ENCODE results near the gene PIK3R2.

PIK3R2 gene

DNA sequence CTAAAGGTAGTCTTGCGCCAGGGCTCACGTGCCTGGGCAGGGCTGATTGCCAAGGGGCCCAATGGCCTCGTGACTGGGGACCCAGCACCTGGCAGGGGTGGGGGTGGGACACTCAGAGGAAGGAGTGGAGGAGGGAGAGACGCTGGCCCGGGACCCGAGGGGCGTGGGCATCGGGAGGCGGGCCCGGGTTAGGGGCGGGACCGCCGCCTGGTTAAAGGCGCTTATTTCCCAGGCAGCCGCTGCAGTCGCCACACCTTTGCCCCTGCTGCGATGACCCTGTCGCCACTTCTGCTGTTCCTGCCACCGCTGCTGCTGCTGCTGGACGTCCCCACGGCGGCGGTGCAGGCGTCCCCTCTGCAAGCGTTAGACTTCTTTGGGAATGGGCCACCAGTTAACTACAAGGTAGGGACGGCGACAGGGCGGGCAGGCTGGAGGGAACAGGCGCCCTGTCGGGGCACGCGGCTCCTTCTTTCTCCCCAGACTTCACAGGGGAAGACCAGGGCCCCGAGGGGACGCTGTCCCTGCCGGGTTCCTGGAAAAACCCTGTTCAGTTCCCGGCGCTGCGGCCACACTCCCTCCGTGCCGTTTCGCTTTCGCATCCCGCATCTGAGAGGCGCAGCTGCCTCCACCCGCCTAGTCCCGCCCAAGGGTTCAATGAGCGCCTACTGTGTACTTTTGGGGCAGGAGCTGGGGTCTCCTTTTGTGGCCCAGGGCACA is 20.8 kb downstream of the PIK3R2 start, which contains the start of gene IFI30:
Gene IFI30, plus strand, starts transcription at position 242 of the 717 bp plus-strand sequence. Its CDS starts 29 bp downstream, at position 271.
- Histone ChIP-seq H3K4me3 (ENCODE audit: low read depth, low read length) (peak within 1 kb of the TSS; percentile 70), H3K9me3 (ENCODE audit: control insufficient read depth, insufficient read depth, low read length) (no peaks in the 10 kb centered on the region), H3K27ac (ENCODE audit: low read depth, low read length) (no peak within 1 kb of the TSS), H3K4me1 (ENCODE audit: control insufficient read depth, insufficient read depth, low read length) (no peaks in the 10 kb centered on the region; the same call in 1 of the 2 replicates), H3K36me3 (ENCODE audit: control insufficient read depth, insufficient read depth, low read length) (peaks cover 12% of the 10 kb centered on the region), H3K27me3 (ENCODE audit: control insufficient read depth, insufficient read depth, low read length) (peaks cover 17% of the 10 kb centered on the region), H3K9ac (ENCODE audit: low read depth, low read length) (no peak within 1 kb of the TSS)

DNA sequence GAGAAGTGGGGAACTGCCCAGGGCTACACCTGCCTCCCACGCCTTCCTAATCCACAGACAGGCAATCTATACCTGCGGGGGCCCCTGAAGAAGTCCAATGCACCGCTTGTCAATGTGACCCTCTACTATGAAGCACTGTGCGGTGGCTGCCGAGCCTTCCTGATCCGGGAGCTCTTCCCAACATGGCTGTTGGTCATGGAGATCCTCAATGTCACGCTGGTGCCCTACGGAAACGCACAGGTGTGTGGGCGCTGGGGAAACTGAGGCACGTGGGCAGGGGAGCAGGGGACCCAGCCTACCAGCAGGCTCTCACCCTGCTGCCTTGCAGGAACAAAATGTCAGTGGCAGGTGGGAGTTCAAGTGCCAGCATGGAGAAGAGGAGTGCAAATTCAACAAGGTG is 22.0 kb downstream of the PIK3R2 start:
- H3K36me3 ChIP-seq (ENCODE audit: control insufficient read depth, insufficient read depth, low read length) = peaks cover 4% of the 10 kb centered on the region; the same call in 1 of the 2 replicates
- H3K4me1 ChIP-seq (ENCODE audit: control insufficient read depth, insufficient read depth, low read length) = no peaks in the 10 kb centered on the region; the same call in 1 of the 2 replicates
- H3K27ac ChIP-seq (ENCODE audit: low read depth, low read length) = no peak overlapping the region
- H3K4me3 ChIP-seq (ENCODE audit: low read depth, low read length) = no peak overlapping the region
- H3K27me3 ChIP-seq (ENCODE audit: control insufficient read depth, insufficient read depth, low read length) = peaks cover 17% of the 10 kb centered on the region
- H3K9me3 ChIP-seq (ENCODE audit: control insufficient read depth, insufficient read depth, low read length) = no peaks in the 10 kb centered on the region
- no peak overlapping the region for H3K9ac ChIP-seq (ENCODE audit: low read depth, low read length)

GRCh38 chr19:18176367-18177310 is 23.7 kb downstream of the PIK3R2 start:
- Histone ChIP-seq H3K27me3 (ENCODE audit: control insufficient read depth, insufficient read depth, low read length) (peaks cover 17% of the 10 kb centered on the region), H3K27ac (ENCODE audit: low read depth, low read length) (no peak overlapping the region), H3K36me3 (ENCODE audit: control insufficient read depth, insufficient read depth, low read length) (no peaks in the 10 kb centered on the region), H3K9ac (ENCODE audit: low read depth, low read length) (no peak overlapping the region), H3K4me1 (ENCODE audit: control insufficient read depth, insufficient read depth, low read length) (no peaks in the 10 kb centered on the region; the same call in 1 of the 2 replicates), H3K9me3 (ENCODE audit: control insufficient read depth, insufficient read depth, low read length) (no peaks in the 10 kb centered on the region), H3K4me3 (ENCODE audit: low read depth, low read length) (no peak overlapping the region)

- Histone ChIP-seq H3K9me3 (ENCODE audit: control insufficient read depth, insufficient read depth, low read length) (no peaks in the 10 kb centered on the region), H3K27me3 (ENCODE audit: control insufficient read depth, insufficient read depth, low read length) (peaks cover 4% of the 10 kb centered on the region), H3K27ac (ENCODE audit: low read depth, low read length) (no peak overlapping the region), H3K4me3 (ENCODE audit: low read depth, low read length) (no peak overlapping the region), H3K9ac (ENCODE audit: low read depth, low read length) (no peak overlapping the region), H3K36me3 (ENCODE audit: control insufficient read depth, insufficient read depth, low read length) (no peaks in the 10 kb centered on the region), H3K4me1 (ENCODE audit: control insufficient read depth, insufficient read depth, low read length) (no peaks in the 10 kb centered on the region)
Measured at GRCh38 chr19:18179957-18180356, 27.0 kb downstream of the PIK3R2 start.

DNA sequence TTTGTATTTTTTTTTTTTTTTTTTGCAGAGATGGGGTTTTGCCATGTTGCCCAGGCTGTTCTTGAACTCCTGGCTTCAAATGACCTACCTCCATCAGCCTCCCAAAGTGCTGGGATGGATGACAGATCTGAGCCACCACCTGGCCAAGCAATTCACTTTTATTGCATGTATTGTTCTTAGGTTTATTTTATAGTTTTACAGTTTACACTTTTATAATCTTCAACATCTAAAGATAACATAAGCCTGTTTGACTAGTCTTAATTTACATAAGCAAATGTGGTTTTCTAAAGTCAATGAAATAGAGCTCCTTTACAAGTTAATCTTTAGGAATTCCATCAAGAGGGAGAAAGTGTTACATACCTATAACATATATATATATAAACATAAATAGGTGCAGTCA is 30.6 kb downstream of the PIK3R2 start:
- no peaks in the 10 kb centered on the region for H3K4me1 ChIP-seq (ENCODE audit: control insufficient read depth, insufficient read depth, low read length)
- no peaks in the 10 kb centered on the region for H3K36me3 ChIP-seq (ENCODE audit: control insufficient read depth, insufficient read depth, low read length)
- H3K9ac ChIP-seq (ENCODE audit: low read depth, low read length) = no peak overlapping the region
- H3K4me3 ChIP-seq (ENCODE audit: low read depth, low read length) = no peak overlapping the region
- H3K9me3 ChIP-seq (ENCODE audit: control insufficient read depth, insufficient read depth, low read length) = no peaks in the 10 kb centered on the region
- H3K27me3 ChIP-seq (ENCODE audit: control insufficient read depth, insufficient read depth, low read length) = no peaks in the 10 kb centered on the region
- H3K27ac ChIP-seq (ENCODE audit: low read depth, low read length) = no peak overlapping the region

GRCh38 chr19:18185538-18185937 is 32.6 kb downstream of the PIK3R2 start:
- H3K27ac ChIP-seq (ENCODE audit: low read depth, low read length) = peak overlapping the region; percentile 39
- H3K27me3 ChIP-seq (ENCODE audit: control insufficient read depth, insufficient read depth, low read length) = no peaks in the 10 kb centered on the region
- H3K9ac ChIP-seq (ENCODE audit: low read depth, low read length) = no peak overlapping the region
- no peaks in the 10 kb centered on the region for H3K36me3 ChIP-seq (ENCODE audit: control insufficient read depth, insufficient read depth, low read length)
- H3K9me3 ChIP-seq (ENCODE audit: control insufficient read depth, insufficient read depth, low read length) = no peaks in the 10 kb centered on the region
- H3K4me3 ChIP-seq (ENCODE audit: low read depth, low read length) = no peak overlapping the region
- no peaks in the 10 kb centered on the region for H3K4me1 ChIP-seq (ENCODE audit: control insufficient read depth, insufficient read depth, low read length)

DNA sequence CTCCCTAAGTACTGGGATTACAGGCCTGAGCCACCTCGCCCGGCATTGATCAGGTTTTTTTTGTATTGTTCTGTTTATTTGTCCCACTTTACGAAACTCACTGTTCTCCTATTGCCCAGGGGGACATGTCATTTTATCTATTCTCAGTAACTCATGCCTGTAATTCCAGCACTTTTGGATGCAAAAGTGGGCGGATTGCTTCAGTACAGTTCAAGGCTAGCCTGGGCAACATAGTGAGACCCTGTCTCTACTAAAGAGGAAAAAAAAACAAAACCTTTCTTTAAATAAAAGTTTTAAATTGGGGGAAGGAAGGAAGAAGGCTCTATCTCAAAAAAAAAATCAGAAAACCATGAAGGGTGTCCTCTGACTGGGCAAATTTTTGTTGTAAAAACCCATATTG is 37.3 kb downstream of the PIK3R2 start:
- no peaks in the 10 kb centered on the region for H3K27me3 ChIP-seq (ENCODE audit: control insufficient read depth, insufficient read depth, low read length)
- no peaks in the 10 kb centered on the region for H3K36me3 ChIP-seq (ENCODE audit: control insufficient read depth, insufficient read depth, low read length)
- no peaks in the 10 kb centered on the region for H3K9me3 ChIP-seq (ENCODE audit: control insufficient read depth, insufficient read depth, low read length)
- no peak overlapping the region for H3K9ac ChIP-seq (ENCODE audit: low read depth, low read length)
- H3K4me3 ChIP-seq (ENCODE audit: low read depth, low read length) = no peak overlapping the region
- H3K27ac ChIP-seq (ENCODE audit: low read depth, low read length) = no peak overlapping the region
- H3K4me1 ChIP-seq (ENCODE audit: control insufficient read depth, insufficient read depth, low read length) = peaks cover 10% of the 10 kb centered on the region; the same call in 1 of the 2 replicates

DNA sequence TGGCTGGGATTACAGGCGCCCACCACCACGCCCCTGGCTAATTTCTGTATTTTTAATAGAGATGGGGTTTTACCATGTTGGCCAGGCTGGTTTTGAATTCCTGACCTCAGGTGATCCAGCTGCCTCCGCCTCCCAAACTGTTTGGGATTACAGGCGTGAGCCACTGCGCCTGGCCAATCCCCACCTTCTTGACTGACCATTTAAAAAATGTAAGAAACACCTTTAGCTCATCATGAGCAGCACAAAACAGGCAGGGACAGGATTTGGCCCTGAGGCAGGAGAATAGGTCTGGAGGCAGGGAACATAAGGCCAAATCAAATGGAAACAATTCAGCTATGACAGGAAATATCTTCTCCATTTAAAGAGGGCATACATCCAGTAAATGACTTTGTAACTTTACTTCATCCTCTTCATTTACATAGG is 38.7 kb downstream of the PIK3R2 start:
- H3K27me3 ChIP-seq (ENCODE audit: control insufficient read depth, insufficient read depth, low read length) = no peaks in the 10 kb centered on the region
- no peak overlapping the region for H3K4me3 ChIP-seq (ENCODE audit: low read depth, low read length)
- H3K27ac ChIP-seq (ENCODE audit: low read depth, low read length) = no peak overlapping the region
- peaks cover 11% of the 10 kb centered on the region for H3K36me3 ChIP-seq (ENCODE audit: control insufficient read depth, insufficient read depth, low read length)
- no peak overlapping the region for H3K9ac ChIP-seq (ENCODE audit: low read depth, low read length)
- H3K4me1 ChIP-seq (ENCODE audit: control insufficient read depth, insufficient read depth, low read length) = peaks cover 10% of the 10 kb centered on the region; the same call in 1 of the 2 replicates
- H3K9me3 ChIP-seq (ENCODE audit: control insufficient read depth, insufficient read depth, low read length) = no peaks in the 10 kb centered on the region

DNA sequence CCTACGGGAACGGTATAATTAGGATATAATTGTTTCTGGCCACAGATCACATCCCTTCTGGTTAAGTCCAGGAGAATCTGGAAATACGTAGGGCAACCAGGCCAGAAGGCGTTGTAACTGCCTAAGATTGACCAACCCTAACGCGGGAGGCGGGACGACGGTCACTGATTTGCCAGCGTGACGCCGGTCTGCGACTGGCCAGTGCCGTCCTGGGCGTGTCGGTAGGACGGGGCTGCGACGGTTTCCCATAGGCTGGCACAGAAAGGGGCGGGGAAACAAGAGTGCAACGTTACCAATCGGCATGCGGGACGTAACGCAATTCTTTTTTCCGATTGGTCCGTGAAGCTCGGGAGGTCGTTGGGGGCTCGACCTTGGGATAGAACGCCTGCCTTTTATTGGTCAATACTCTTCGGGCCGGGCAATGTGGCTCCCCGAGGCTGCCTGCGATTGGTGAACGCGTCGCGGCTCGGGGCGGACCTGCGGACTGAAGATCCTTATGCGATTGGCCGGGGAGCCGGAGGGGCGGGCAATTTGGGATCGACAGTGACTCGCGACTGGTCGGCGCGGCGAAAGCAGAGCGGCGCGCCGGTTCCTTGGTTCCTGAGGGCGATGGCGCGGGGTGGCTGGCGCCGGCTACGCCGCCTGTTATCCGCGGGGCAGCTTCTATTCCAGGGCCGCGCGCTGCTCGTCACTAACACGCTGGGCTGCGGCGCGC is 39.9 kb downstream of the PIK3R2 start, which contains the start of gene MPV17L2:
Gene MPV17L2, plus strand, starts transcription at position 546 of the 715 bp plus-strand sequence. Its CDS starts 64 bp downstream, at position 610.
- Histone ChIP-seq H3K9ac (ENCODE audit: low read depth, low read length) (peak within 1 kb of the TSS; percentile 54; the same call in 1 of the 2 replicates), H3K4me3 (ENCODE audit: low read depth, low read length) (peak within 1 kb of the TSS; percentile 83), H3K36me3 (ENCODE audit: control insufficient read depth, insufficient read depth, low read length) (peaks cover 18% of the 10 kb centered on the region), H3K9me3 (ENCODE audit: control insufficient read depth, insufficient read depth, low read length) (no peaks in the 10 kb centered on the region), H3K4me1 (ENCODE audit: control insufficient read depth, insufficient read depth, low read length) (peaks cover 10% of the 10 kb centered on the region; the same call in 1 of the 2 replicates), H3K27me3 (ENCODE audit: control insufficient read depth, insufficient read depth, low read length) (no peaks in the 10 kb centered on the region), H3K27ac (ENCODE audit: low read depth, low read length) (peak within 1 kb of the TSS; percentile 76)

- Histone ChIP-seq H3K36me3 (ENCODE audit: control insufficient read depth, insufficient read depth, low read length) (peaks cover 25% of the 10 kb centered on the region), H3K27ac (ENCODE audit: low read depth, low read length) (peak overlapping the region; percentile 76), H3K9ac (ENCODE audit: low read depth, low read length) (peak overlapping the region; percentile 54; the same call in 1 of the 2 replicates), H3K4me1 (ENCODE audit: control insufficient read depth, insufficient read depth, low read length) (peaks cover 10% of the 10 kb centered on the region; the same call in 1 of the 2 replicates), H3K9me3 (ENCODE audit: control insufficient read depth, insufficient read depth, low read length) (no peaks in the 10 kb centered on the region), H3K27me3 (ENCODE audit: control insufficient read depth, insufficient read depth, low read length) (no peaks in the 10 kb centered on the region), H3K4me3 (ENCODE audit: low read depth, low read length) (peak overlapping the region; percentile 83)
Measured at GRCh38 chr19:18193388-18194180, 40.6 kb downstream of the PIK3R2 start.

Data from HUES48 (cell line).